Upper lobe of left lung (tissue), 4 donors: ENCODE results near the gene NVL.

Source experiments
- EP300 ChIP-seq, 4 donors: sonication (generic); formaldehyde crosslinking; IDR thresholded peaks; one replicate each; pipeline ENCODE4 v1.5.1; 2017; ENCODE audit warnings: antibody characterized with exemption in 4 of 4, control low read depth in 2 of 4
- POLR2A ChIP-seq, 4 donors: fragments of 450-650 bp; IDR thresholded peaks; one replicate each; pipeline ENCODE4 v1.5.1; 2016 to 2017; ENCODE audit warnings: antibody characterized with exemption in 4 of 4, mild to moderate bottlenecking in 2 of 4
- POLR2AphosphoS5 ChIP-seq, 2 donors: sonication (generic); formaldehyde crosslinking; IDR thresholded peaks; one replicate each; pipeline ENCODE4 v1.5.1; 2017; ENCODE audit warnings: antibody characterized with exemption in 2 of 2
- TF ChIP-seq, protein P1 (sequence below), 6 experiments: fragments of 450-650 bp in 4 of 6; fragments of 200-600 bp in 2 of 6; sonication (generic) in 2 of 6; IDR thresholded peaks; one replicate each; pipeline ENCODE4 v1.5.1; 2016 to 2019; ENCODE audit warnings: antibody characterized with exemption in 6 of 6

DNA sequence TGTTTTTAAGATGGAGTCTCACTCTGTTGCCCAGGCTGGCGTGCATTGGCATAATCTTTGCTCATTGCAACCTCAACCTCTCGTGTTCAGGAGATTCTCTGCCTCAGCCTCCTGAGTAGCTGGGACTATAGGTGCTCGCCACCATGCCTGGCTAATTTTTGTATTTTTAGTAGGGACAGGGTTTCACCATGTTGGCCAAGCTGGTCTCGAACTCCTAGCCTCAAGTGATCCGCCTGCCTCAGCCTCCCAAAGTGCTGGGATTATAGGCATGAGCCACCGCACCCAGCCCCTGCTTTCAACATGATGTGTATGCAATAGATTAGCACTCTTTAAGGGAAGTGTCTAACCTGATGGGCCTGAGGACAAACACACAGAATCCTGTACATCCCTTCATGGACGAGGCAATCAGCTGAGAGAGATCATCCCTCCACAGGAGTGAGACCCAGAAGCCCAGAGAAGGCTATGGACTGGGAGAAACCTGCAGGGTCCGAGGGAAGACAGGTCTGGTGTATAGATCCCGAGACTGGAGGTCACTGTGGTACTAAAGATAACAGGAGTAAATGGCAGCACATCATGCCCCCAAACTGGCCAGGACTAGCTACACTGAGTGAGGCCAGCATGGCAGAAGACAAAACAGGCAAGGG is 152.5 kb downstream of the NVL start:
- TF ChIP-seq POLR2A (IDR thresholded peaks at IDR 0.05) (no peak), EP300 (IDR thresholded peaks at IDR 0.05) (no peak), POLR2AphosphoS5 (IDR thresholded peaks at IDR 0.05) (no peak)
- TF ChIP-seq, protein P1, sequence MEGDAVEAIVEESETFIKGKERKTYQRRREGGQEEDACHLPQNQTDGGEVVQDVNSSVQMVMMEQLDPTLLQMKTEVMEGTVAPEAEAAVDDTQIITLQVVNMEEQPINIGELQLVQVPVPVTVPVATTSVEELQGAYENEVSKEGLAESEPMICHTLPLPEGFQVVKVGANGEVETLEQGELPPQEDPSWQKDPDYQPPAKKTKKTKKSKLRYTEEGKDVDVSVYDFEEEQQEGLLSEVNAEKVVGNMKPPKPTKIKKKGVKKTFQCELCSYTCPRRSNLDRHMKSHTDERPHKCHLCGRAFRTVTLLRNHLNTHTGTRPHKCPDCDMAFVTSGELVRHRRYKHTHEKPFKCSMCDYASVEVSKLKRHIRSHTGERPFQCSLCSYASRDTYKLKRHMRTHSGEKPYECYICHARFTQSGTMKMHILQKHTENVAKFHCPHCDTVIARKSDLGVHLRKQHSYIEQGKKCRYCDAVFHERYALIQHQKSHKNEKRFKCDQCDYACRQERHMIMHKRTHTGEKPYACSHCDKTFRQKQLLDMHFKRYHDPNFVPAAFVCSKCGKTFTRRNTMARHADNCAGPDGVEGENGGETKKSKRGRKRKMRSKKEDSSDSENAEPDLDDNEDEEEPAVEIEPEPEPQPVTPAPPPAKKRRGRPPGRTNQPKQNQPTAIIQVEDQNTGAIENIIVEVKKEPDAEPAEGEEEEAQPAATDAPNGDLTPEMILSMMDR (IDR thresholded peaks at IDR 0.05), result no peak
